HG03442 (cell line): ENCODE data around the gene ADGRG1.
"Not testable (repeated sequence)": the region's sequence is repeated elsewhere in the genome, so short reads cannot be mapped to it uniquely, and the experiment has no call there.

Source experiments
- ATAC-seq: cut with Tn5 transposase; IDR thresholded peaks from one replicate; pipeline ENCODE4 v1.9.1; 2021; ENCODE audit warnings: mild to moderate bottlenecking, moderate library complexity; ENCODE audit not compliant: unreplicated experiment

Gene ADGRG1

DNA sequence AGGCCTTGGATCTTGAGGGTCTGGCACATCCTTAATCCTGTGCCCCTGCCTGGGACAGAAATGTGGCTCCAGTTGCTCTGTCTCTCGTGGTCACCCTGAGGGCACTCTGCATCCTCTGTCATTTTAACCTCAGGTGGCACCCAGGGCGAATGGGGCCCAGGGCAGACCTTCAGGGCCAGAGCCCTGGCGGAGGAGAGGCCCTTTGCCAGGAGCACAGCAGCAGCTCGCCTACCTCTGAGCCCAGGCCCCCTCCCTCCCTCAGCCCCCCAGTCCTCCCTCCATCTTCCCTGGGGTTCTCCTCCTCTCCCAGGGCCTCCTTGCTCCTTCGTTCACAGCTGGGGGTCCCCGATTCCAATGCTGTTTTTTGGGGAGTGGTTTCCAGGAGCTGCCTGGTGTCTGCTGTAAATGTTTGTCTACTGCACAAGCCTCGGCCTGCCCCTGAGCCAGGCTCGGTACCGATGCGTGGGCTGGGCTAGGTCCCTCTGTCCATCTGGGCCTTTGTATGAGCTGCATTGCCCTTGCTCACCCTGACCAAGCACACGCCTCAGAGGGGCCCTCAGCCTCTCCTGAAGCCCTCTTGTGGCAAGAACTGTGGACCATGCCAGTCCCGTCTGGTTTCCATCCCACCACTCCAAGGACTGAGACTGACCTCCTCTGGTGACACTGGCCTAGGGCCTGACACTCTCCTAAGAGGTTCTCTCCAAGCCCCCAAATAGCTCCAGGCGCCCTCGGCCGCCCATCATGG, 35.7 kb downstream of the ADGRG1 start:
- ATAC-seq = no peak

DNA sequence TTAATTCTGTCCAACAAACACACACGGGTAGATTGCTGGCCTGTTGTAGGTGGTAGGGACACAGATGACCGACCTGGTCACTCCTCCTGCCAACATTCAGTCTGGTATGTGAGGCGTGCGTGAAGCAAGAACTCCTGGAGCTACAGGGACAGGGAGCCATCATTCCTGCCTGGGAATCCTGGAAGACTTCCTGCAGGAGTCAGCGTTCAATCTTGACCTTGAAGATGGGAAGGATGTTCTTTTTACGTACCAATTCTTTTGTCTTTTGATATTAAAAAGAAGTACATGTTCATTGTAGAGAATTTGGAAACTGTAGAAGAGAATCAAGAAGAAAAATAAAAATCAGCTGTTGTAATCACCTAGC, 36.2 kb downstream of the ADGRG1 start:
- ATAC-seq = no peak

DNA sequence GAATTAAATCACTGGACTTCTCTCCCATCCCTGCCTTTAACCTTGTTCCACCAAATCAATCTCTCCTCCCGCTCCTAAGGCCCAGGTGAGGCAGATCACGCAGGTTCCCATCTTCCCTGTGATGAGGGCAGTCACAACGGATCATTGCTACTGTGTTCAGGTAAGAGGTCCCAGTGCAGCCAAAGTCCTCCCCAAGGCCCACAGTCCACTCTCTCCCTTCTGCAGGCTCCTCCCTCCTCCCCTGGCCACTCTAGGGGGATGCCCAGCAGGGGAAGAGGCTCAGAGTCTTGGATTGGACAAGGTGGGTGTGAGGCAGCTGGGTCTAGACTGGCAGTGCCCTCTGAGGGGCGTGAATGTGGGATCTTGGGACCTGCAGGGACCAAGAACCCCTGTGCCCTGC, 37.1 kb downstream of the ADGRG1 start:
- no peak for ATAC-seq

DNA sequence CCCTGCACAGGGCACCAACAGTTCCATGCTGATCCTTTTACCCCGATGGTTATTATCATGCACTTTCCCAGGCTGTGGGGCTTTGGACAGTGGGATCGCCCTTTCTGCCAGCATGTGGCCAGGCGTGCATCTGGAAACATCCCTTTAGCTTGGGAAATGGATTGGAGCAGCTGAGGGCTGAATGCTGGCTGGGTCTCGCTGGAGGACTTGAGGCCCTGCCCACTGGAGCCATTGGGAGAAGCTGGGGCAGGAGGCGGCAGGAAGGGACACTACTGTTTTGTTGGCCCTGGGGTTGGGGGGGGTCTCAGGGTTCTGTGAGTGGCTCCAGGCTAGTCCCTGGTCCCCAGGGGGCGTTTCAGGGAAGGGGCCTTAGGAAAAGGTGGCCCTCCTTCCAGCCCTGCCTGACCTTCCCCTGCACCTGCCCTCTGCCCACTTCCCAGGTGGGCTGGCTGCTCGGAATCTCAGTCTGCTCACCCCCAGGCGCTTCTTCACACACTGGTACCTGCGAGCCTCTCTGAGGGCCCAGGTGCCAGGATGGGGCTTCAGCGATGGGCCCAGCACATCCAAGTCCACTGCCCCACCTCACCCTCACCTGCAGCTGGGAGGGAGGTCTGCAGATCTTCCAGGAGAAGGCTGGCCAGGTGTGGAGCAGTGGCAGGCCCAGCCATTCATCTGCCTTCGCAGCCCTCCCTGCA, 38.1 kb downstream of the ADGRG1 start:
- ATAC-seq = no peak

DNA sequence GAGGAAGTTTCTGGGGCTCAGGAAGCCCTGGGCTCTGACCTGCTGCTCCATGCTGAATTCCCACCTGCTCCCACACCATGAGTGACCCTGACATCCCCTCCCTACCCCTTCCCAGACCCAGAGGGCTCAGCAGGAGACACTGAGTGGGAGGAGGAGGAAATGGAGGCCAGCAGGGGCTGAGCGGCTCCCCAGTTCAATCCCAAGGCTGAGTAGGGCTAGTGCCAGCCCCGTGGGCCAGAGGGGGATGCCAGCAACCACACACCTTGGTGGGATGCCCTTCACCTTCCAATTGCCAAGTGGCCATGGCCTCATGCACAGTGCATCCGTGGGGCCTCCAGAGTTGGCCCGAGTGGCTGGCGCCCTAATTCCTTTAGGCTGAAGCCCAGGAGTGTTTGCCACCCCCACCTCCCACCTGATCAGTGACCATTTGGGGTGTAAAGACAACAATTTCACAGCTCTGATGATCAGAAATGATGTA, 38.7 kb downstream of the ADGRG1 start:
- ATAC-seq = no peak

DNA sequence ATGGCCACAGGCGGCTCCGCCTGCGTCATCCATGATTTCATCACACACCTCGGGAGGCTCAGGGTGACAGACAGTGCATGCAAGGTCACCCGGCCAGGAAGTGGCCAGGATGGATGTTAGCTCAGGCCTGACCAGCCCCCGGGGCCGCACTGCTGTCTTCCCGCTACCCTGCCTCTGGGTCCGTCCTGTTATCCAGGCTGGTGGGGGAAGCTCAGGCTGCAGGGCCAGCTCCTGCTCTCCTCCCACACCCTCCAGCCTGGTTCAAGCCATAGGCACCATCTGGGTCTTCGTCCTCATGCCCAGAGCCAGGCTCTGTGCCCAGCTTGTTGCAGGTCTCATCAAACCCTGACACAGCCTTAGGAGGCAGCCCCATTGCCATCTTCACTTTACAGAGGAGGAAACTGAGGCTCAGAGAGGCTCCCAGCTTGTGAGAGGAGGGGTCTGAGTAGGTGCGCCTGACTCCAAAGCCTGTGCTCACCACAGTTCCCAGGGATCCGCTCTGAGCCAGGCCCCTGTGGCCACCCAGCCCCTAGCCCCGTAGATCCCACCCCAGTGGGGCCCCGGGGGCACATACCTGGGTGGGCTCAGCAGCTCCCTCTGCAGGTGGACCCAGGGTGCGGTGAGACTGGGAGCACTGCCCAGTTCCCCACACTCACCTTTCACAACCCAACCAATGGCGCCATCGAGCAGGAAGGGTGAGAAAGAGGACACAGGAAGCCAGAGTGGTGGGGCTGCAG, 39.3 kb downstream of the ADGRG1 start:
- no peak for ATAC-seq

DNA sequence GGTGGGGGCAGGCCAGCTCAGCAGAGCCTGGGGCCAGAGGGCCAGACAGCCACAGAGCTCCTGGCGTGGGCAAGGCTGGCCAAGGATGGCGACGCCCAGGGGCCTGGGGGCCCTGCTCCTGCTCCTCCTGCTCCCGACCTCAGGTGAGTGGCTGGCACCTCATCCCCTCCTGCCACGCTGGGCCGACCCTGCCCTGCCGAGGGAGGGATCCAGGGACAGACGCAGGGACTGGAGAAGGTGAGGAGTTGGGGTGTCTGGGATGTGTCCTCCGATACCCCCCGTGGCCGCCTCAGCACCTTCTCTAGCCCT, 39.8 kb downstream of the ADGRG1 start, which contains the start of gene ADGRG3:
TSS of gene ADGRG3 (plus strand) at position 44 of the 309 bp plus-strand sequence. CDS start at position 86, 42 bp downstream.
- no peak for ATAC-seq

DNA sequence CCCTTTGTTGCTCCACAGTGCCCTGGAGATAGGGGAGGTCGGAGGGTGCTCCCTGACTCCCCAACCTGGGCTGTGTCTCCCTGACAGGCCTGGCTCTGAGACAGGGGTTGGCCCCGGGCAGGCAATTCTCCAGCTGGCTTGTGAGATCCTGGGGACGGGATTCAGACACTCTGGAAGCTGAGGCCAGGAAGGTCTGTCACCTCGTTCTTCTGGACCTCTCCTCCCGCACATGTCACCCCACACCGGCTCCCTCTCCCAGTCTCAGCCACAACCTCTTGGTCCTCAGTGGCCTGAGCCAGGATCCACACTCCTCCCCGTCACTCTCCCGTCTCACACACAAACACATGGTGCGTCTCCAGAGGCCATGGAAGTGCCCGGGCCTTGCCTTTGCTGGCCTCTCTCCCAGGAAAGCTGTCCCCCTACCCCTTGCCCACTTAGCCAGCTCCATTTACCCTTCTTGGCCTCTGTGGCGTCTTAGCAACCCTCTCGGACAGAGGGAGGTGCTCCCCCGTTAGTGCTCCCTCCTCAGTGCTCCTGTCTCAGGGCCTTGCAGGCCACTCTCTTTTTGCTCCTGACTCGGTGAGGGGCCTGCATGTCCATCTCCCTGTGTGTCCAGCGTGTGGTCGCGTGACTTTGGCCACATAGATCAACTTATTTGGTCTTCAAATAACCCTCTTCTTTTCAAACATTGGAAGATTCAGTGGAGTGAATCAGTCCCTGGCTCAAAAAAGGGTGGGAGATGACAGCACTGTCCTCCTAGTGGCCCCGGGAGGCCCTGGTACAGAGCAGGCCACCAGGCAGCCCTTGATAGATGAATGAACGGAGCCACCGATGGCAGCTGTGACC, 40.4 kb downstream of the ADGRG1 start:
- ATAC-seq = no peak

DNA sequence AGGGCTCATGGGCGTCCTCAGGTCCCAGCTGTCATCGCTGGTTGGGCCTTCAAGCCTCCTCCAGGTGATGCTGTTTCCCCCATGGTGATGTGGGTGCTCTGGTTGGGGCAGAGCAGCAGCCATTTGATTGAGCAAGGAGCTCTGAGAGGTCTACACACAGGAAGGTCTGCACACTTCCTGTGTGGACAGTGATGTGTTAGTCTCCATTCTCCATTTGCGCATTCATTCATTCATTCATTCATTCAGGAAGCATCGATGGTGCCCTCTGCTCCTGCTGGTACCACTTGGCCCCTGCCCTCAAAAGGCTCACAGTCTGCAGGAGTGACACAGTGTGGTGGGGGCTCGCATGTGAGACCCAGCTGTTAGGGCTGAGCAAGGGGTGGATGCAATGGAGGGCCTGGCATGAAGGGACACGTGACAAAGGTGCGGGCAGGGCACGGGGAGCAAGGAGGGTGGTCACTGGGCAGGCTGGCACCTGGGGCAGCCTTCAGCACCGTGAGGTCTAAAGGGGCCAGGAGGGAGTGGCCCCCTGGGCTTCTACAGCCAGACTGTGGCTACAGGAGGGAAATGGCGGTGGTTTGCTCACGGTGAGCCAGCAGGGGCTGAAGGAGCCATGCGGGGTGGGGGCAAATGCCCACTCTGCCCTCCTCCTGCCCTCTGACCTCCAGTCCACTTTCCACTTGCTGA, 41.2 kb downstream of the ADGRG1 start:
- no peak for ATAC-seq

DNA sequence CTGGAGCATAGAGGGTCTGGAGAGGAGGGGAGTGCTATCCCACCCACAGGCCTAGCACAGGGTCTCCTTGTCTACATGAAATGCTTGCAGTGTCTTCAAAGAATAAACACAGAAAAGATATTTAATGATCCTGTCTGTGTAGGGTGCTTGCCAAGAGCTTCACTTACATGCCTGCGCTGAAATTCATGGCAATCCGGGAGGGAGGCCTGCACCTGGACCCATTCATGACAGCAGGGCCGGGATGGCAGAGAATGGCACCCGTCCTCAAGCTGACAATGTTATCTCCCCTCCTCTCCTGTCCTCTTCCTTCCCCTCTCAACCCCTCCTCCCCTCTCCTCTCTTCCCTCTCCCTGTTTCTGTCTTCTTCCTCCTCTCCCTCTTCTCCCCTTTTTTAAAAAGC, 41.8 kb downstream of the ADGRG1 start:
- no peak for ATAC-seq

DNA sequence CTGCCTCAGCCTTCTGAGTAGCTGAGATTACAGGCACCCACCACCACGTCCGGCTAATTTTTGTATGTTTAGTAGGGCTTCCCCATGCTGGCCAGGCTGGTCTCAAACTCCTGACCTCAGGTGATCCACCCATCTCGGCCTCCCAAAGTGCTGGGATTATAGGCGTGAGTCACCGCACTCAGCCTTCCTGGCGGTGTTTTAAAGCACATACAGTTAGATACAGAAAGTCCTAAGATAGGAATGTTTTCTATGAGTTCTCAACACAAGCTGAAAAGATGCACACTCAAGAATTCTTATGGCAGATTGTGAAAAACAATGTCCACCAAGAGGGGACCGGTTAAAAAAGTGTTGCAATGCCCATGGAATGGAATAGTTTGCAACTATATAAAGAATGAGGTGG, 43.0 kb downstream of the ADGRG1 start:
- ATAC-seq = not testable (repeated sequence)

DNA sequence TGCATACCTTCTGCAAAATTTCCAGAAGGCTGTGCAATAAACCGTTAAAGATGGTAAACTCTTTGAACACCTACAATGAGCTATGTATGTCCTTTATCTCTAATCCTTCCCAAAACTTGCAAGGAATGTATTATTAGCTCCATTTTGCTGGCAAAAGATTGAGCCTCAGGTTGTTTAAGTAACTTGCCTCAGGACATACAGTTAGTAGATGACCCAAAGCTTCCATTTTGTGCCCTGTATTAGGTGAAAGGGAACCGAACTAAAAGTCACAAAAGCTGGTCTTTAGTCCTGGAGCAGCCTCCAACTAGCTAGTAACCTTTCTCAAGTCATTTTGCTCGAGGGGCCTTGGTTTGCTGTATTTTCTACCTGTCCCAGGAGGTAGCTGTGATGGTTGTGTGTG, 44.0 kb downstream of the ADGRG1 start:
- no peak for ATAC-seq

DNA sequence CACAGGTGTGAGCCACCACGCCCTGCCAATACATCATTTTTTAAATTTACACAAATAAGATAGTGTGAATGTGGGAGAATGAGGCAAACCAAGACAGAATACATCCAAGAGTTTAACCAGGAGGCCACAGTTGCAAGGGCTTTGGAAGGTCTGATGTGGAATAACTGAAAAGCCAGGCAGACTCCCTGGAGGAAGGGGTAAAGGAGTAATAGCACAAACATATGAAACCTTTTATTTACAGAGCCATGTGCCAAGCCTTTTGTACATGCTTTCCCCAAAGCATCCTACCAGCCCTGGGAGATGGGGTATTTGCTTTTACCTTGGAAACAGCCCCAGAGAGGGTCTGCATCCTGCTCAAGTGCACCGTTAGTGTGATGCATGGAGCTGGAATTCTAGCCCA, 44.4 kb downstream of the ADGRG1 start:
- ATAC-seq = no peak

DNA sequence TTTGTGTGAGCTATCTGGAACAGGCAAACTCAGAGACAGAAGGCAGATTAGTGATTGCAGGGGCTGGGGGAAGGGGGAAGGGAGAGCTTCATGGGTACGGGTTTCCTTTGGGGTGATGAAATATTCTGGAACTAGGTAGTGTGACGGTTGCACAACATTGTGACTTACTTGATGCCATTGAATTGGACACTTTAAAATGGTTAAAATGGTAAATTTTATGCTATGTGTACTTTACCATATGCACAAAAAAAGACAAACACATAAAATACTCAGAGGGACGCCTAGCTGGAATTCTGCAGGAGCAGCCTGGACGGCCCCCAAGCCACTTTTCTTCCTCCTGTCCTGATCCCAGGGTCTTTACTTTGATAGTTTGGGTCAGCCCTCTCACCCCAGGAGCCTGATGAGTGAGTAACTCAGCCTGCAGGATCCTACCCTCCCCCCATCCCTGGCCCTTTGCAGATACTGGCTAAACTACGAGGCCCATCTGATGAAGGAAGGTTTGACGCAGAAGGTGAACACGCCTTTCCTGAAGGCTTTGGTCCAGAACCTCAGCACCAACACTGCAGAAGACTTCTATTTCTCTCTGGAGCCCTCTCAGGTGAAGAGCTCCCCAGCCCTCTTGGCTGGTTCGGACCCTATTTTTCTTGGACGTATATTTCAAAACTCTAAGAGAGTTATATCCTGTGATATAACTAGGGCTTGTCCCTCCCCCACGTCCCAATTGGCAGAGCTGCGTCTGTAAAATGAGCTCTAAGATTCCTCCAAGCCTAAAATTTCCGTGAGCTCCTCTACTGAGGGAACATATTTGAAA, 47.5 kb downstream of the ADGRG1 start:
- no peak for ATAC-seq

DNA sequence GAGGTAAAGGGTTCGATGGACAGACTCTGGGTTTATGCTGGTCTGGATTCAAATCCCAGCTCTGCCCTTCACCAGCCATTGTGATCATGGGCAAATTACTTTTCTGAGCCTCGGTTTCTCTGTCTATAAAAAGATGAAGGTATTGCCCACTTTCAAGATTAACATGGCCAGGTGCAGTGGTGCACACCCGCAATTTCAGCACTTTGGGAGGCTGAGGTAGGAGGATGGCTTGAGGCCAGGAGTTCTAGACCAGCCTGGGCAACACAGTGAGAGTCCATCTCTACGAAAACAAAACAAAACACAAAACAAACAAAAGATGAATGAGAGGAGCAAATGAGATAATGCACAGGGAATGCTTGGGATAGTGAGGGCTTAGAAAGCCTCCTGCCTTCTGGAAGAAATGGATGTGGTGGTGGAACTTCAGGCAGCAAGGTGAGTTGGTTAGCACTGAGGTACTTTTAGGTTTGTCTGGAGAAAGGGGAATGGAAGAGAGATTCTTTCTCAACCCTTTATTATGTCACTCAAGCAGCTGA, 48.2 kb downstream of the ADGRG1 start:
- no peak for ATAC-seq

DNA sequence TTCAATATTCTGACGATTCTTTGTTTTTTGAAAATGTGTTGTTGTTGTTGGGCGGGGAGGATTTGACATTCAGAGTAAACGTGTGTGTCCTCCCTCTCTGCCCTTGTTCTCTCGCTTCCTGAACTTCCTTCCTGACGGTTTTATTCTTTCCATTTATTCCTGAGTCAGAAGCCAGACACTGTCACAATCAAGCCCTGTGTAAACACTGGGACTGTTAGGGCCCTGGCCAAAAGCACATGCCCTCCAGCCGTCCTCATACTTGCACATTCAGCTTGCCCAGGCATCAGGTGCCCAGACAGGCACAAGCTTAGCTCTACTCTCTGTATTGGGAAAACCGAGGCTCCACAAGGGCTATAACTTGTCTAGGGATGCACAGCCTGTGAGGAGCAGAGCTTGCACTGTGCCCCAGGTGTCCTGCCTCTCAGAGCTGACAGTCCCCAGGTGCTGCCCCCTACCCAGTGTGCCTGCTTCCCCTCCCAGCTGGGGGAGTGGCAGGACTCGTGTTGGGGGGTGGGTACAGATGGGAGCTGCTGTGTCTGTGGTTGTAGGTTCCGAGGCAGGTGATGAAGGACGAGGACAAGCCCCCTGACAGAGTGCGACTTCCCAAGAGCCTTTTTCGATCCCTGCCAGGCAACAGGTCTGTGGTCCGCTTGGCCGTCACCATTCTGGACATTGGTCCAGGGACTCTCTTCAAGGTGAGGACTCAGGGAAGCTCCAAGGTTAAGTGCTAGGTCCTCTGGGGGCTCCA, 49.4 kb downstream of the ADGRG1 start:
- no peak for ATAC-seq

DNA sequence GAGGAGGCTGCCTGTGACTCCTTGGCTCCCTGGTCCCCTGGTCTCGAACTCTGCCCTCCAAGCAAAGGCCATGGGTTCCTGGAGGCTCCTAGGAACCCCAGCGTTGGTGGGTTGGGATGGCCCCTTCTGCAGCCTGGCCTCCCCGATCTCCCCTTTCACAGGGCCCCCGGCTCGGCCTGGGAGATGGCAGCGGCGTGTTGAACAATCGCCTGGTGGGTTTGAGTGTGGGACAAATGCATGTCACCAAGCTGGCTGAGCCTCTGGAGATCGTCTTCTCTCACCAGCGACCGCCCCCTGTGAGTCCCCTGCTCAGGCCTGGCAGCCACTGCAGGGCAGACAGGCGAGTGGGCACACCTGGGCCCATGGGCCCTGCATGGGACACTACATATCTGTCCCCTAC, 50.6 kb downstream of the ADGRG1 start:
- ATAC-seq = no peak

DNA sequence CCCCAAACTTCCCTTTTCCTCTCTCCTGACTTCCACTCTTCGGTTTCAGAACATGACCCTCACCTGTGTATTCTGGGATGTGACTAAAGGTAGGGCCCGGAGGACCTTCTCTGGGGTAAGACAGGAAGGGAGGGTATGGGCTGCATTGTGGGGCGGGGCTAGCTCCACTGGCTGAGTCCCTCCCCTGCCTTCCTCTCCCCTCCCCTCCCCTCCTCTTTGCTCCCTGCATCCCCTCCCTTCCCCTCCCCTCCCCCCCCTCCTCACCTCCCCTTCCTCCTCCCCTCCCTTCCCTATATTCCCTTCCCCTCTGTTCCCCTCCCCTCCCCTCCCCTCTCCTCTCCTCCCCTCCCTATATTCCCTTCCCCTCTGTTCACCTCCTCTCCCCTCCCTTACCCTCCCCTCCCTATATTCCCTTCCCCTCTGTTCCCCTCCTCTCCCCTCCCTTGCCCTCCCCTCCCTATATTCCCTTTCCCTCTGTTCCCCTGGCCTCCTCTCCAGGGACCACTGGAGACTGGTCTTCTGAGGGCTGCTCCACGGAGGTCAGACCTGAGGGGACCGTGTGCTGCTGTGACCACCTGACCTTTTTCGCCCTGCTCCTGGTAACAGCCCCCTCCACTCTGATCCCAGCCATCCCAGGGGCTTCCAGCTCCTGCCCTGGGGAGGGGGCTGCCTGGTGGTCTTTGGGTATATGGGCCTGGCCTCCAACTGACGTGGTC, 51.5 kb downstream of the ADGRG1 start:
- no peak for ATAC-seq
